ENCODE data around the gene DNAJC28. TPM values are rescaled to one million over a fixed set of nuclear protein-coding genes. Genes with fewer than 3 reads are reported as not detected.

Gene DNAJC28
- polyA plus RNA-seq, 1 of the 3 experiments (the other 2 are of a cell fraction): 0.58 TPM

GRCh38 chr21:33522953-33523349, 31.4 kb upstream of the DNAJC28 start:
- Histone ChIP-seq H3F3A (replicated peaks; ENCODE audit: insufficient read depth) (peaks cover 12% of the 10 kb centered on the region), H3K9me3 (no peaks in the 10 kb centered on the region), H3K4me1 (ENCODE audit: control insufficient read depth in 1 of 2, insufficient read depth in 2 of 2, low read depth in 1 of 2, low read length in 1 of 2) (no peaks in the 10 kb centered on the region), H3K27ac (ENCODE audit: low read depth in 2 of 2, low read length in 1 of 2) (no peak overlapping the region), H4K20me1 (ENCODE audit: insufficient read depth) (no peaks in the 10 kb centered on the region), H3K9me2 (no peaks in the 10 kb centered on the region), H3K27me3 (ENCODE audit: insufficient read depth) (no peaks in the 10 kb centered on the region), H3K4me2 (no peak overlapping the region), H2AFZ (ENCODE audit: low read depth) (no peak overlapping the region), H3K4me3 (ENCODE audit: low read depth in 2 of 2, low read length in 1 of 2) (no peak overlapping the region), H3K9ac (no peak overlapping the region), H3K36me3 (replicated peaks in 1 of 2; ENCODE audit: control insufficient read depth in 1 of 2, insufficient read depth in 2 of 2, low read length in 1 of 2) (peaks cover 52 to 70% of the 10 kb centered on the region in 2 experiments), H3K79me2 (ENCODE audit: insufficient read depth) (no peaks in the 10 kb centered on the region)
- ChIA-PET POLR2A (interaction anchor here (0.6 to 1.0 kb wide), 2 partner anchors 10 to 42 kb away, joined by 3 to 5 read pairs; no protein-coding TSS in a partner anchor), CTCF (no interaction called here)
- WGBS (ENCODE audit: low lambda C conversion rate): 100% methylated on average over 1 of the region's 1 CpG
- no peak for DNase-seq
- TF ChIP-seq REST (IDR thresholded peaks at IDR 0.05; ENCODE audit: low read depth, low read length) (no peak), IRF3 (IDR thresholded peaks at IDR 0.05; ENCODE audit: low read depth, low read length) (no peak), FOXM1 (IDR thresholded peaks at IDR 0.05; ENCODE audit: low read depth) (no peak), TAF1 (IDR thresholded peaks at IDR 0.05; ENCODE audit: borderline replicate concordance, low read depth, low read length) (no peak), FOXJ3 (CRISPR knock-in tag; IDR thresholded peaks at IDR 0.05) (no peak)

GRCh38 chr21:33522297-33522952, 30.9 kb upstream of the DNAJC28 start:
- no peak for TF ChIP-seq FOXM1 (IDR thresholded peaks at IDR 0.05; ENCODE audit: low read depth)
- TF ChIP-seq MAX (IDR thresholded peaks at IDR 0.05; ENCODE audit: low read depth): no peak
- Histone ChIP-seq H3K9me2 (no peaks in the 10 kb centered on the region), H3K27me3 (ENCODE audit: insufficient read depth) (no peaks in the 10 kb centered on the region), H3F3A (replicated peaks; ENCODE audit: insufficient read depth) (peaks cover 12% of the 10 kb centered on the region), H3K4me1 (ENCODE audit: control insufficient read depth in 1 of 2, insufficient read depth in 2 of 2, low read depth in 1 of 2, low read length in 1 of 2) (no peaks in the 10 kb centered on the region), H3K79me2 (ENCODE audit: insufficient read depth) (no peaks in the 10 kb centered on the region), H3K4me2 (no peak overlapping the region), H3K4me3 (ENCODE audit: low read depth in 2 of 2, low read length in 1 of 2) (no peak overlapping the region), H2AFZ (ENCODE audit: low read depth) (no peak overlapping the region), H3K27ac (ENCODE audit: low read depth in 2 of 2, low read length in 1 of 2) (no peak overlapping the region), H4K20me1 (ENCODE audit: insufficient read depth) (no peaks in the 10 kb centered on the region), H3K9me3 (no peaks in the 10 kb centered on the region), H3K36me3 (replicated peaks in 1 of 2; ENCODE audit: control insufficient read depth in 1 of 2, insufficient read depth in 2 of 2, low read length in 1 of 2) (peaks cover 52 to 66% of the 10 kb centered on the region in 2 experiments), H3K9ac (no peak overlapping the region)
- CTCF ChIA-PET: no interaction called here
- 94% methylated on average over 5 of the region's 5 CpGs for WGBS (ENCODE audit: low lambda C conversion rate)
- POLR2A ChIA-PET: no interaction called here
- DNase-seq: no peak

Data from SK-N-SH (cell line).